Panc1 (cell line): ENCODE data around the gene ASB16. TPM values are rescaled to one million over a fixed set of nuclear protein-coding genes. Genes with fewer than 3 reads are reported as not detected.

ENCODE experiments used
- ATAC-seq: fragments of 200-7000 bp; cut with Tn5 transposase; 2 replicates; pipeline ENCODE4 v1.9.1; 2020; ENCODE audit warnings: mild to moderate bottlenecking, moderate library complexity
- BruUV-seq: library from RNA; stranded (reverse); fragments of 400-500 nt; replicated peaks from 2 replicates; lab custom pipeline; 2021; lab: Mats Ljungman, UMichigan
- CTCF ChIA-PET: fragments of 300-600 bp; sonication (Branson Sonifier 250); formaldehyde crosslinking; loops from one replicate; lab custom pipeline; 2022; ENCODE audit warnings: antibody characterized with exemption; lab: Charles Lee
- POLR2A ChIA-PET: fragments of 300-600 bp; sonication (Branson Sonifier 250); formaldehyde crosslinking; loops from one replicate; lab custom pipeline; 2022; ENCODE audit warnings: antibody characterized with exemption; lab: Charles Lee
- DNase-seq: peaks from one replicate; pipeline ENCODE4 v3.0.0-alpha.2; 2010; ENCODE audit warnings: low read depth, low spot score
- H3K27ac ChIP-seq: 2 replicates; pipeline ENCODE4 v1.5.1; 2011; ENCODE audit warnings: mild to moderate bottlenecking, low read length, inconsistent platforms
- H3K27me3 ChIP-seq: fragments of 200-500 bp; sonication (Bioruptor generic); 2 replicates; pipeline ENCODE4 v1.6.0; 2014; ENCODE audit warnings: low read length, inconsistent platforms; ENCODE audit not compliant: control insufficient read depth, insufficient read depth
- H3K36me3 ChIP-seq: fragments of 200-500 bp; sonication (Bioruptor generic); 2 replicates; pipeline ENCODE4 v1.5.1; 2014; ENCODE audit warnings: inconsistent platforms, mild to moderate bottlenecking, low read length, moderate library complexity; ENCODE audit not compliant: control insufficient read depth, insufficient read depth
- H3K4me1 ChIP-seq: 2 replicates; pipeline ENCODE4 v1.5.1; 2011; ENCODE audit warnings: inconsistent platforms, mild to moderate bottlenecking, low read length, moderate library complexity; ENCODE audit not compliant: control insufficient read depth, insufficient read depth
- H3K4me3 ChIP-seq, 2 experiments: 2 replicates each; pipeline ENCODE4 v1.5.1; 2011 to 2012; ENCODE audit warnings: low read depth in 2 of 2, low read length in 2 of 2, mild to moderate bottlenecking in 2 of 2, inconsistent platforms in 1 of 2, moderate library complexity in 1 of 2
- H3K9me3 ChIP-seq: fragments of 200-500 bp; sonication (Bioruptor generic); 2 replicates; pipeline ENCODE4 v1.5.1; 2014; ENCODE audit warnings: low read depth, mild to moderate bottlenecking, inconsistent platforms, low read length, moderate library complexity; ENCODE audit not compliant: control insufficient read depth, insufficient read depth
- POLR2AphosphoS5 ChIP-seq: IDR thresholded peaks from 2 replicates; pipeline ENCODE4 v1.6.1; 2012; ENCODE audit warnings: mild to moderate bottlenecking, low read depth, low read length, moderate library complexity
- SIN3A ChIP-seq: IDR thresholded peaks from 2 replicates; pipeline ENCODE4 v1.6.1; 2012; ENCODE audit warnings: low read depth, mild to moderate bottlenecking, low read length, moderate library complexity, borderline replicate concordance; ENCODE audit not compliant: insufficient read depth
- TCF7L2 ChIP-seq: IDR thresholded peaks from 2 replicates; pipeline ENCODE4 v1.6.1; 2011; ENCODE audit warnings: mild to moderate bottlenecking, low read depth, low read length, inconsistent platforms
- in situ Hi-C: cut with HindIII; loops from 2 replicates; pipeline ENCODE4 v1.10.0; 2016; ENCODE audit warnings: low sequenced_read_pairs, low pct_unique_long_range_greater_than_20kb
- intact Hi-C: fragments of 100-400 bp; cut with micrococcal nuclease; formaldehyde crosslinking; loops from one replicate; pipeline ENCODE4 v1.10.0; 2022; ENCODE audit not compliant: unreplicated experiment
- total RNA-seq: library from RNA; stranded (reverse); gene quantifications from one replicate; pipeline ENCODE4 v1.2.1, GENCODE V29; 2021; ENCODE audit not compliant: unreplicated experiment
- TF ChIP-seq, protein P1 (sequence below), 2 experiments: IDR thresholded peaks; 2 replicates each; pipeline ENCODE4 v1.6.1; 2011 to 2012; ENCODE audit warnings: low read depth in 2 of 2, control low read depth in 1 of 2, low read length in 1 of 2, mild to moderate bottlenecking in 1 of 2, moderate library complexity in 1 of 2; ENCODE audit not compliant: insufficient read depth in 1 of 2
- TF ChIP-seq, protein P2 (sequence below): fragments of 450-650 bp; IDR thresholded peaks from 2 replicates; pipeline ENCODE4 v1.5.1; 2017; ENCODE audit warnings: mild to moderate bottlenecking

ASB16 gene
- total RNA-seq, 1 experiment from 2014 or later = not detected

GRCh38 chr17:44216173-44216572 is 45.7 kb downstream of the ASB16 start:
- CTCF ChIA-PET = no interaction called here
- in situ Hi-C loops (no loop called here), intact Hi-C loops (no loop called here)
- Histone ChIP-seq H3K4me3 (no peak overlapping the region), H3K27me3 (no peaks in the 10 kb centered on the region), H3K4me1 (peaks cover 12% of the 10 kb centered on the region), H3K27ac (no peak overlapping the region), H3K9me3 (no peaks in the 10 kb centered on the region), H3K36me3 (peaks cover 8% of the 10 kb centered on the region)
- BruUV-seq = no TSS peak
- no peak for DNase-seq
- POLR2A ChIA-PET = no interaction called here
- no peak for ATAC-seq
- TF ChIP-seq SIN3A = no peak
- TF ChIP-seq, protein P1, sequence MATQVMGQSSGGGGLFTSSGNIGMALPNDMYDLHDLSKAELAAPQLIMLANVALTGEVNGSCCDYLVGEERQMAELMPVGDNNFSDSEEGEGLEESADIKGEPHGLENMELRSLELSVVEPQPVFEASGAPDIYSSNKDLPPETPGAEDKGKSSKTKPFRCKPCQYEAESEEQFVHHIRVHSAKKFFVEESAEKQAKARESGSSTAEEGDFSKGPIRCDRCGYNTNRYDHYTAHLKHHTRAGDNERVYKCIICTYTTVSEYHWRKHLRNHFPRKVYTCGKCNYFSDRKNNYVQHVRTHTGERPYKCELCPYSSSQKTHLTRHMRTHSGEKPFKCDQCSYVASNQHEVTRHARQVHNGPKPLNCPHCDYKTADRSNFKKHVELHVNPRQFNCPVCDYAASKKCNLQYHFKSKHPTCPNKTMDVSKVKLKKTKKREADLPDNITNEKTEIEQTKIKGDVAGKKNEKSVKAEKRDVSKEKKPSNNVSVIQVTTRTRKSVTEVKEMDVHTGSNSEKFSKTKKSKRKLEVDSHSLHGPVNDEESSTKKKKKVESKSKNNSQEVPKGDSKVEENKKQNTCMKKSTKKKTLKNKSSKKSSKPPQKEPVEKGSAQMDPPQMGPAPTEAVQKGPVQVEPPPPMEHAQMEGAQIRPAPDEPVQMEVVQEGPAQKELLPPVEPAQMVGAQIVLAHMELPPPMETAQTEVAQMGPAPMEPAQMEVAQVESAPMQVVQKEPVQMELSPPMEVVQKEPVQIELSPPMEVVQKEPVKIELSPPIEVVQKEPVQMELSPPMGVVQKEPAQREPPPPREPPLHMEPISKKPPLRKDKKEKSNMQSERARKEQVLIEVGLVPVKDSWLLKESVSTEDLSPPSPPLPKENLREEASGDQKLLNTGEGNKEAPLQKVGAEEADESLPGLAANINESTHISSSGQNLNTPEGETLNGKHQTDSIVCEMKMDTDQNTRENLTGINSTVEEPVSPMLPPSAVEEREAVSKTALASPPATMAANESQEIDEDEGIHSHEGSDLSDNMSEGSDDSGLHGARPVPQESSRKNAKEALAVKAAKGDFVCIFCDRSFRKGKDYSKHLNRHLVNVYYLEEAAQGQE (IDR thresholded peaks at IDR 0.05; ENCODE audit: insufficient read depth in 1 of 2, low read depth in 2 of 2, low read length in 1 of 2) = no peak
- TF ChIP-seq, protein P2, sequence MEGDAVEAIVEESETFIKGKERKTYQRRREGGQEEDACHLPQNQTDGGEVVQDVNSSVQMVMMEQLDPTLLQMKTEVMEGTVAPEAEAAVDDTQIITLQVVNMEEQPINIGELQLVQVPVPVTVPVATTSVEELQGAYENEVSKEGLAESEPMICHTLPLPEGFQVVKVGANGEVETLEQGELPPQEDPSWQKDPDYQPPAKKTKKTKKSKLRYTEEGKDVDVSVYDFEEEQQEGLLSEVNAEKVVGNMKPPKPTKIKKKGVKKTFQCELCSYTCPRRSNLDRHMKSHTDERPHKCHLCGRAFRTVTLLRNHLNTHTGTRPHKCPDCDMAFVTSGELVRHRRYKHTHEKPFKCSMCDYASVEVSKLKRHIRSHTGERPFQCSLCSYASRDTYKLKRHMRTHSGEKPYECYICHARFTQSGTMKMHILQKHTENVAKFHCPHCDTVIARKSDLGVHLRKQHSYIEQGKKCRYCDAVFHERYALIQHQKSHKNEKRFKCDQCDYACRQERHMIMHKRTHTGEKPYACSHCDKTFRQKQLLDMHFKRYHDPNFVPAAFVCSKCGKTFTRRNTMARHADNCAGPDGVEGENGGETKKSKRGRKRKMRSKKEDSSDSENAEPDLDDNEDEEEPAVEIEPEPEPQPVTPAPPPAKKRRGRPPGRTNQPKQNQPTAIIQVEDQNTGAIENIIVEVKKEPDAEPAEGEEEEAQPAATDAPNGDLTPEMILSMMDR = no peak
- no peak for TF ChIP-seq TCF7L2

DNA sequence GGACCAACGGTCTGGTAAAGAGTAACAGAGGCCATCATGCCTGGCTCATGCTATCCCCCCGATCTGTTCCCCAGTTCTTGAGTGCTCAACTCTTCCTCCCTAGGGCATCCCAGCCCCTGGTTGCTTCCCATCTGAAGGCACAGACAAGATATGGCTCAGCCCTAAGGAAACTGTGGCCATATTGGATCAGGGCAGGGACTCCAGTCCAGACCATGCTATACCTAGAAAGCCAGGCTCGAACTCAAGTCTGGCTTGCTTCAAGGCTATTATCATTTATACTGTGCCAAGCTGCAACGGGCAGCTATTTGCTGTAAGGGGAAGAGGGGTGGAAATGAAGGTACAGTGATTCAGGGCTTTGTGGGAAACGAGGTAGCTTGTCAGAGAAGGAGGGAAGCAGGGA is 46.2 kb downstream of the ASB16 start:
- in situ Hi-C loops (no loop called here), intact Hi-C loops (no loop called here)
- ATAC-seq = no peak
- Histone ChIP-seq H3K4me1 (peaks cover 12% of the 10 kb centered on the region), H3K9me3 (no peaks in the 10 kb centered on the region), H3K4me3 (no peak overlapping the region), H3K27me3 (no peaks in the 10 kb centered on the region), H3K27ac (no peak overlapping the region), H3K36me3 (peaks cover 8% of the 10 kb centered on the region)
- POLR2A ChIA-PET = no interaction called here
- CTCF ChIA-PET = no interaction called here
- TF ChIP-seq, protein P2 = no peak
- TF ChIP-seq TCF7L2 (no peak), POLR2AphosphoS5 (no peak), SIN3A (no peak)
- TF ChIP-seq, protein P1 (IDR thresholded peaks at IDR 0.05; ENCODE audit: insufficient read depth in 1 of 2, low read depth in 2 of 2, low read length in 1 of 2) = no peak
- no TSS peak for BruUV-seq
- DNase-seq = no peak
